ENCODE results near the gene FGF14.

DNA sequence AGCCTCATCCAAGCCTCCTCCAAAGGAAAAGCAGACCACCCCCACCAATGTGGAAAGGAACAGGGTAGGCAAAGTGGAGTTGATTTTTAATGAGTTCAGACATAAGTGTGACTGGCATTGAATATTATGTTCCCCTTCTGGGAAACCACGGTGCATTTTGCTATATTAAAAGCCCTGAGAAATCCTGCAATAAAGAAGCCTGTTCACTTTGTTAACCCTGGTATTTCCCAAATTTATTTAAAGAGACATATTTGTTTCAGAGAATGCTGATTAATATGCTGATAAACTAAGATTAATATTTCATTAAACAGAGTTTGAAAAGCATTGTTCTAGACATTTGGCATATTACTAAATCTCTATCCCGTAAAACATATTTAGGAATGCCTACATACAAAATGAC is 151.4 kb downstream of the FGF14 start:
- TF ChIP-seq GATA2 (IDR thresholded peaks at IDR 0.05; ENCODE audit: low read depth, low read length) = no peak
- no peak for TF ChIP-seq GATA3 (IDR thresholded peaks at IDR 0.05; ENCODE audit: low read depth, low read length)
